Mesodermal cell (in vitro differentiated cells): ENCODE results near the gene STUM.
"Not testable (repeated sequence)": the region's sequence is repeated elsewhere in the genome, so short reads cannot be mapped to it uniquely, and the experiment has no call there.

Experiments
- H3K27ac ChIP-seq: 2 replicates; pipeline ENCODE4 v1.7.0; 2013; ENCODE audit warnings: mild to moderate bottlenecking, low read depth, low read length, moderate library complexity; ENCODE audit not compliant: severe bottlenecking
- H3K36me3 ChIP-seq: 2 replicates; pipeline ENCODE4 v1.7.1; 2013; ENCODE audit warnings: mild to moderate bottlenecking, low read length, moderate library complexity; ENCODE audit not compliant: control insufficient read depth, insufficient read depth
- H3K4me1 ChIP-seq: one replicate; pipeline ENCODE4 v1.7.1; 2013; ENCODE audit warnings: mild to moderate bottlenecking, low read length; ENCODE audit not compliant: insufficient read depth, control insufficient read depth, poor library complexity, severe bottlenecking
- H3K4me3 ChIP-seq: 2 replicates; pipeline ENCODE4 v1.7.0; 2013; ENCODE audit warnings: low read length, control low read depth, mild to moderate bottlenecking; ENCODE audit not compliant: insufficient read depth, poor library complexity, severe bottlenecking; ENCODE audit errors: extremely low read depth
- H3K9me3 ChIP-seq: 2 replicates; pipeline ENCODE4 v1.7.1; 2013; ENCODE audit warnings: mild to moderate bottlenecking, low read length, moderate library complexity; ENCODE audit not compliant: control insufficient read depth
- WGBS, 2 experiments: methylation state at CpG; one replicate each; pipeline ENCODE4 v1.1.5; 2013; ENCODE audit warnings: missing lambda C conversion rate in 2 of 2; ENCODE audit not compliant: insufficient coverage in 2 of 2; 5-methylcytosine and 5-hydroxymethylcytosine counted together

Gene STUM

GRCh38 chr1:226605318-226605950 is 56.9 kb downstream of the STUM start:
- Histone ChIP-seq H3K36me3 (no peaks in the 10 kb centered on the region), H3K9me3 (no peaks in the 10 kb centered on the region), H3K4me1 (peaks cover 18% of the 10 kb centered on the region), H3K4me3 (no peak overlapping the region), H3K27ac (no peak overlapping the region)
- 94 to 100% methylated on average over 3 to 4 of the region's 9 CpGs for WGBS, 2 experiments

- WGBS, 2 experiments: 76 to 84% methylated on average over 7 to 11 of the region's 11 CpGs
- peaks cover 18% of the 10 kb centered on the region for H3K4me1 ChIP-seq
These were observed 58.0 kb downstream of the STUM start for GRCh38 chr1:226606311-226607267.

GRCh38 chr1:226607268-226607660 is 58.7 kb downstream of the STUM start:
- 88 to 95% methylated on average over 7 to 12 of the region's 12 CpGs for WGBS, 2 experiments

More at GRCh38 chr1:226606311-226607267, 58.0 kb downstream of the STUM start:
- Histone ChIP-seq H3K9me3 (no peaks in the 10 kb centered on the region), H3K27ac (no peak overlapping the region), H3K4me3 (no peak overlapping the region), H3K36me3 (no peaks in the 10 kb centered on the region)

GRCh38 chr1:226607821-226608220 is 59.3 kb downstream of the STUM start:
- 100% methylated on average over 1 of the region's 1 CpG for WGBS, 2 experiments
- no peaks in the 10 kb centered on the region for H3K9me3 ChIP-seq
- peaks cover 18% of the 10 kb centered on the region for H3K4me1 ChIP-seq
- H3K27ac ChIP-seq: no peak overlapping the region
- no peak overlapping the region for H3K4me3 ChIP-seq
- no peaks in the 10 kb centered on the region for H3K36me3 ChIP-seq

More at GRCh38 chr1:226607268-226607660, 58.7 kb downstream of the STUM start:
- H3K27ac ChIP-seq: no peak overlapping the region
- no peak overlapping the region for H3K4me3 ChIP-seq
- no peaks in the 10 kb centered on the region for H3K9me3 ChIP-seq
- no peaks in the 10 kb centered on the region for H3K36me3 ChIP-seq
- H3K4me1 ChIP-seq: peaks cover 18% of the 10 kb centered on the region

GRCh38 chr1:226608699-226609505 is 60.3 kb downstream of the STUM start:
- Histone ChIP-seq H3K9me3 (no peaks in the 10 kb centered on the region), H3K27ac (no peak overlapping the region), H3K4me1 (peaks cover 17% of the 10 kb centered on the region), H3K36me3 (no peaks in the 10 kb centered on the region), H3K4me3 (no peak overlapping the region)
- WGBS, 2 experiments: 50 to 52% methylated on average over 11 to 17 of the region's 18 CpGs

GRCh38 chr1:226609836-226610455 is 61.4 kb downstream of the STUM start:
- Histone ChIP-seq H3K4me1 (peaks cover 7% of the 10 kb centered on the region), H3K4me3 (no peak overlapping the region), H3K9me3 (no peaks in the 10 kb centered on the region), H3K36me3 (no peaks in the 10 kb centered on the region), H3K27ac (no peak overlapping the region)
- 95 to 97% methylated on average over 9 to 11 of the region's 11 CpGs for WGBS, 2 experiments

- no peak overlapping the region for H3K4me3 ChIP-seq
- 93 to 97% methylated on average over 5 to 6 of the region's 7 CpGs for WGBS, 2 experiments
- H3K9me3 ChIP-seq: no peaks in the 10 kb centered on the region
- H3K36me3 ChIP-seq: no peaks in the 10 kb centered on the region
- no peak overlapping the region for H3K27ac ChIP-seq
- peaks cover 4% of the 10 kb centered on the region for H3K4me1 ChIP-seq
These were observed 62.1 kb downstream of the STUM start for GRCh38 chr1:226610671-226611070.

GRCh38 chr1:226611301-226611700 is 62.7 kb downstream of the STUM start:
- whole genome bisulfite sequencing, 2 experiments: 63 to 75% methylated on average over 6 to 7 of the region's 8 CpGs
- Histone ChIP-seq H3K9me3 (no peaks in the 10 kb centered on the region), H3K4me3 (no peak overlapping the region)

GRCh38 chr1:226611980-226612379 is 63.4 kb downstream of the STUM start:
- H3K4me1 ChIP-seq, H3K27ac ChIP-seq, H3K4me3 ChIP-seq, H3K9me3 ChIP-seq, H3K36me3 ChIP-seq: not testable (repeated sequence)
- 83 to 89% methylated on average over 3 to 4 of the region's 6 CpGs for WGBS, 2 experiments

More at GRCh38 chr1:226611301-226611700, 62.7 kb downstream of the STUM start:
- no peak overlapping the region for H3K27ac ChIP-seq
- peaks cover 4% of the 10 kb centered on the region for H3K4me1 ChIP-seq
- H3K36me3 ChIP-seq: no peaks in the 10 kb centered on the region

- Histone ChIP-seq H3K27ac (no peak overlapping the region), H3K4me3 (no peak overlapping the region), H3K36me3 (no peaks in the 10 kb centered on the region), H3K9me3 (no peaks in the 10 kb centered on the region), H3K4me1 (no peaks in the 10 kb centered on the region)
- WGBS, 2 experiments: 86 to 96% methylated on average over 4 to 5 of the region's 9 CpGs
These were observed 67.3 kb downstream of the STUM start for GRCh38 chr1:226615876-226616275.
